HepG2 (cell line): ENCODE data around the gene CALML4. TPM values are rescaled to one million over a fixed set of nuclear protein-coding genes. Genes with fewer than 3 reads are reported as not detected.

Experiments
- ARHGAP35 ChIP-seq: sonication (generic); formaldehyde crosslinking; IDR thresholded peaks from 2 replicates; pipeline ENCODE4 v1.9.0; 2022; ENCODE audit warnings: mild to moderate bottlenecking, inconsistent platforms, moderate library complexity, missing genetic modification reagents, borderline replicate concordance
- BHLHE40 ChIP-seq: IDR thresholded peaks from 2 replicates; pipeline ENCODE4 v1.6.1; 2011; ENCODE audit warnings: low read length, improper control_type of control experiment
- CBFB ChIP-seq: sonication (generic); formaldehyde crosslinking; IDR thresholded peaks from 2 replicates; pipeline ENCODE4 v1.4.0; 2020; ENCODE audit warnings: missing genetic modification reagents
- EED ChIP-seq: sonication (generic); formaldehyde crosslinking; IDR thresholded peaks from 2 replicates; pipeline ENCODE4 v1.5.0; 2020; ENCODE audit warnings: mild to moderate bottlenecking, missing genetic modification reagents
- HNRNPUL1 ChIP-seq: fragments of 200-400 bp; formaldehyde crosslinking; IDR thresholded peaks from 2 replicates; pipeline ENCODE4 v1.6.1; 2017; ENCODE audit warnings: low read depth, mild to moderate bottlenecking, low read length, moderate library complexity
- NFIC ChIP-seq: IDR thresholded peaks from 2 replicates; pipeline ENCODE4 v1.6.1; 2012; ENCODE audit warnings: mild to moderate bottlenecking, low read length, inconsistent platforms
- RARA ChIP-seq: IDR thresholded peaks from 2 replicates; pipeline ENCODE4 v1.6.1; 2016; ENCODE audit warnings: missing genetic modification reagents, missing compliant biosample characterization
- RFX3 ChIP-seq: IDR thresholded peaks from 2 replicates; pipeline ENCODE4 v1.6.1; 2016; ENCODE audit warnings: missing biosample characterization, missing genetic modification reagents
- RFXAP ChIP-seq: sonication (generic); formaldehyde crosslinking; IDR thresholded peaks from 2 replicates; pipeline ENCODE4 v1.4.0; 2020; ENCODE audit warnings: missing genetic modification reagents, borderline replicate concordance
- SIX1 ChIP-seq: sonication (generic); formaldehyde crosslinking; IDR thresholded peaks from 2 replicates; pipeline ENCODE4 v1.4.0; 2020; ENCODE audit warnings: missing genetic modification reagents, borderline replicate concordance
- SIX4 ChIP-seq: sonication (generic); formaldehyde crosslinking; IDR thresholded peaks from 2 replicates; pipeline ENCODE4 v1.4.0; 2020; ENCODE audit warnings: missing genetic modification reagents
- SP1 ChIP-seq, 2 experiments: fragments of 450-650 bp in 1 of 2; sonication (generic) in 1 of 2; formaldehyde crosslinking in 1 of 2; IDR thresholded peaks; 2 replicates each; pipeline versions ENCODE4 v1.4.0 to v1.6.1; 2016 to 2020; ENCODE audit warnings: missing genetic modification reagents in 1 of 2
- XBP1 ChIP-seq: sonication (generic); formaldehyde crosslinking; IDR thresholded peaks from 2 replicates; pipeline ENCODE4 v1.5.0; 2020; ENCODE audit warnings: missing genetic modification reagents
- ZC3H13 ChIP-seq: sonication (generic); formaldehyde crosslinking; IDR thresholded peaks from 2 replicates; pipeline ENCODE4 v1.8.1; 2023; ENCODE audit warnings: mild to moderate bottlenecking, missing genetic modification reagents, moderate library complexity
- ZNF12 ChIP-seq: sonication (generic); formaldehyde crosslinking; IDR thresholded peaks from 2 replicates; pipeline ENCODE4 v1.5.0; 2020; ENCODE audit warnings: missing genetic modification reagents
- ZNF230 ChIP-seq: sonication (generic); formaldehyde crosslinking; IDR thresholded peaks from 2 replicates; pipeline ENCODE4 v1.4.0; 2020; ENCODE audit warnings: mild to moderate bottlenecking, missing genetic modification reagents
- ZNF383 ChIP-seq: sonication (generic); formaldehyde crosslinking; IDR thresholded peaks from 2 replicates; pipeline ENCODE4 v1.4.0; 2020; ENCODE audit warnings: missing genetic modification reagents, mild to moderate bottlenecking, borderline replicate concordance
- ZNF468 ChIP-seq: sonication (generic); formaldehyde crosslinking; IDR thresholded peaks from 2 replicates; pipeline ENCODE4 v1.8.0; 2022; ENCODE audit warnings: mild to moderate bottlenecking, moderate library complexity, missing genetic modification reagents
- ZNF558 ChIP-seq: sonication (generic); formaldehyde crosslinking; IDR thresholded peaks from 2 replicates; pipeline ENCODE4 v1.9.0; 2022; ENCODE audit warnings: mild to moderate bottlenecking, missing genetic modification reagents, borderline replicate concordance
- ZNF660 ChIP-seq: sonication (generic); formaldehyde crosslinking; IDR thresholded peaks from 2 replicates; pipeline ENCODE4 v1.5.1; 2020; ENCODE audit warnings: mild to moderate bottlenecking, low read depth, missing genetic modification reagents, borderline replicate concordance
- polyA plus RNA-seq, 8 experiments: library from polyadenylated mRNA; depleted of rRNA in 3 of 8; stranded (reverse) in 7 of 8; unstranded in 1 of 8; fragments of >200 nt; fragmentation: Illumina TruSeq in 4 of 8; extraction: Trizol in 4 of 8; gene quantifications; 2 replicates each; pipeline versions ENCODE4 v1.2.1 to v1.2.3, GENCODE V29; 2011 to 2016; ENCODE audit warnings: low read depth in 4 of 8, missing spikeins in 1 of 8, mixed read lengths in 1 of 8; ENCODE audit not compliant: insufficient read depth in 1 of 8
- total RNA-seq, 5 experiments: library from RNA; depleted of rRNA; stranded (reverse); fragments of >200 nt; fragmentation: Illumina TruSeq; extraction: Trizol; gene quantifications; 2 replicates each; pipeline ENCODE4 v1.2.3, GENCODE V29; 2016; ENCODE audit warnings: low read depth in 1 of 5
- TF ChIP-seq, protein P1 (sequence below): sonication (generic); formaldehyde crosslinking; IDR thresholded peaks from 2 replicates; pipeline ENCODE4 v1.4.0; 2020; ENCODE audit warnings: missing genetic modification reagents
- TF ChIP-seq, protein P2 (sequence below): sonication (generic); formaldehyde crosslinking; IDR thresholded peaks from 2 replicates; pipeline ENCODE4 v1.4.0; 2020; ENCODE audit warnings: low read depth, missing genetic modification reagents
- TF ChIP-seq, protein P3 (sequence below): sonication (generic); formaldehyde crosslinking; IDR thresholded peaks from 2 replicates; pipeline ENCODE4 v1.8.1; 2022; ENCODE audit warnings: low read depth, mild to moderate bottlenecking, missing genetic modification reagents
- TF ChIP-seq, protein P4 (sequence below): IDR thresholded peaks from 2 replicates; pipeline ENCODE4 v1.6.1; 2016; ENCODE audit warnings: low read depth, borderline replicate concordance

The CALML4 gene
- total and polyA plus RNA-seq, 2 of the 13 experiments (the other 11 are each of a cell fraction or from before 2014, with no cell fraction given), result 3.6 to 8.7 TPM

DNA sequence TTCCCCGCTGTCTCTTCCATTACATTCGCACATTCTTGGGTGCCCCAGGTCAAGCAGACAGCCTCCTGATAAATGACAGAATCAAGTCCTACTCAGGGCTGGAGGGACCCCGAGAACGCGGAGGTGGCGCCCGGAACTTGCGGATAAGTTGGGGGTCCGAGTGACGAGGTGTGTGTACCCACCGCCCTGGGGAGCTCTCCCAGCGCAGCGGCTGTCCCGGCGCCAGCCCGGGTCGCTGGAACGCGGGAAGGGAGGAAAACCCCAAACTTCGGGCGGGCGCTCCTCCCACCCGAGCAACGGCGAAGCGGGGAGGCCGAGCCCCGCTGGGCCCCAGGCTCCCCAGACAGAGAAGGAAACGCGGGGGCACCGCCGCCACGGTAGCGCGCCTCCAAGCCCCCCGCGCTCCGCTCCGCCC is 23.8 kb upstream of the CALML4 start (continued):
- TF ChIP-seq ZNF12 (CRISPR knock-in tag), result no peak
- 0 out of 2 replicates have a peak, but pooled peaks have one; percentile 79 for TF ChIP-seq ZNF230 (CRISPR knock-in tag)
- no peak for TF ChIP-seq SIX4 (CRISPR knock-in tag)
- TF ChIP-seq ZNF383 (CRISPR knock-in tag), result no peak
- TF ChIP-seq EED (CRISPR knock-in tag), result no peak; the same call in 1 of the 2 replicates
- no peak; the same call in 1 of the 2 replicates for TF ChIP-seq ARHGAP35 (CRISPR knock-in tag)
- no peak for TF ChIP-seq CBFB (CRISPR knock-in tag)
- no peak for TF ChIP-seq ZNF558
- TF ChIP-seq, protein P1, sequence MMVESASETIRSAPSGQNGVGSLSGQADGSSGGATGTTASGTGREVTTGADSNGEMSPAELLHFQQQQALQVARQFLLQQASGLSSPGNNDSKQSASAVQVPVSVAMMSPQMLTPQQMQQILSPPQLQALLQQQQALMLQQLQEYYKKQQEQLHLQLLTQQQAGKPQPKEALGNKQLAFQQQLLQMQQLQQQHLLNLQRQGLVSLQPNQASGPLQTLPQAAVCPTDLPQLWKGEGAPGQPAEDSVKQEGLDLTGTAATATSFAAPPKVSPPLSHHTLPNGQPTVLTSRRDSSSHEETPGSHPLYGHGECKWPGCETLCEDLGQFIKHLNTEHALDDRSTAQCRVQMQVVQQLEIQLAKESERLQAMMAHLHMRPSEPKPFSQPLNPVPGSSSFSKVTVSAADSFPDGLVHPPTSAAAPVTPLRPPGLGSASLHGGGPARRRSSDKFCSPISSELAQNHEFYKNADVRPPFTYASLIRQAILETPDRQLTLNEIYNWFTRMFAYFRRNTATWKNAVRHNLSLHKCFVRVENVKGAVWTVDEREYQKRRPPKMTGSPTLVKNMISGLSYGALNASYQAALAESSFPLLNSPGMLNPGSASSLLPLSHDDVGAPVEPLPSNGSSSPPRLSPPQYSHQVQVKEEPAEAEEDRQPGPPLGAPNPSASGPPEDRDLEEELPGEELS (CRISPR knock-in tag), result no peak
- TF ChIP-seq BHLHE40, result no peak
- TF ChIP-seq XBP1 (CRISPR knock-in tag), result no peak
- TF ChIP-seq RFX3, result no peak
- TF ChIP-seq ZNF660, result no peak
- TF ChIP-seq, protein P2, sequence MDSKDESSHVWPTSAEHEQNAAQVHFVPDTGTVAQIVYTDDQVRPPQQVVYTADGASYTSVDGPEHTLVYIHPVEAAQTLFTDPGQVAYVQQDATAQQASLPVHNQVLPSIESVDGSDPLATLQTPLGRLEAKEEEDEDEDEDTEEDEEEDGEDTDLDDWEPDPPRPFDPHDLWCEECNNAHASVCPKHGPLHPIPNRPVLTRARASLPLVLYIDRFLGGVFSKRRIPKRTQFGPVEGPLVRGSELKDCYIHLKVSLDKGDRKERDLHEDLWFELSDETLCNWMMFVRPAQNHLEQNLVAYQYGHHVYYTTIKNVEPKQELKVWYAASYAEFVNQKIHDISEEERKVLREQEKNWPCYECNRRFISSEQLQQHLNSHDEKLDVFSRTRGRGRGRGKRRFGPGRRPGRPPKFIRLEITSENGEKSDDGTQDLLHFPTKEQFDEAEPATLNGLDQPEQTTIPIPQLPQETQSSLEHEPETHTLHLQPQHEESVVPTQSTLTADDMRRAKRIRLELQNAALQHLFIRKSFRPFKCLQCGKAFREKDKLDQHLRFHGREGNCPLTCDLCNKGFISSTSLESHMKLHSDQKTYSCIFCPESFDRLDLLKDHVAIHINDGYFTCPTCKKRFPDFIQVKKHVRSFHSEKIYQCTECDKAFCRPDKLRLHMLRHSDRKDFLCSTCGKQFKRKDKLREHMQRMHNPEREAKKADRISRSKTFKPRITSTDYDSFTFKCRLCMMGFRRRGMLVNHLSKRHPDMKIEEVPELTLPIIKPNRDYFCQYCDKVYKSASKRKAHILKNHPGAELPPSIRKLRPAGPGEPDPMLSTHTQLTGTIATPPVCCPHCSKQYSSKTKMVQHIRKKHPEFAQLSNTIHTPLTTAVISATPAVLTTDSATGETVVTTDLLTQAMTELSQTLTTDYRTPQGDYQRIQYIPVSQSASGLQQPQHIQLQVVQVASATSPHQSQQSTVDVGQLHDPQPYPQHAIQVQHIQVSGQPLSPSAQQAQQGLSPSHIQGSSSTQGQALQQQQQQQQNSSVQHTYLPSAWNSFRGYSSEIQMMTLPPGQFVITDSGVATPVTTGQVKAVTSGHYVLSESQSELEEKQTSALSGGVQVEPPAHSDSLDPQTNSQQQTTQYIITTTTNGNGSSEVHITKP (CRISPR knock-in tag), result no peak
- no peak for TF ChIP-seq SIX1 (CRISPR knock-in tag)
- TF ChIP-seq, protein P3, sequence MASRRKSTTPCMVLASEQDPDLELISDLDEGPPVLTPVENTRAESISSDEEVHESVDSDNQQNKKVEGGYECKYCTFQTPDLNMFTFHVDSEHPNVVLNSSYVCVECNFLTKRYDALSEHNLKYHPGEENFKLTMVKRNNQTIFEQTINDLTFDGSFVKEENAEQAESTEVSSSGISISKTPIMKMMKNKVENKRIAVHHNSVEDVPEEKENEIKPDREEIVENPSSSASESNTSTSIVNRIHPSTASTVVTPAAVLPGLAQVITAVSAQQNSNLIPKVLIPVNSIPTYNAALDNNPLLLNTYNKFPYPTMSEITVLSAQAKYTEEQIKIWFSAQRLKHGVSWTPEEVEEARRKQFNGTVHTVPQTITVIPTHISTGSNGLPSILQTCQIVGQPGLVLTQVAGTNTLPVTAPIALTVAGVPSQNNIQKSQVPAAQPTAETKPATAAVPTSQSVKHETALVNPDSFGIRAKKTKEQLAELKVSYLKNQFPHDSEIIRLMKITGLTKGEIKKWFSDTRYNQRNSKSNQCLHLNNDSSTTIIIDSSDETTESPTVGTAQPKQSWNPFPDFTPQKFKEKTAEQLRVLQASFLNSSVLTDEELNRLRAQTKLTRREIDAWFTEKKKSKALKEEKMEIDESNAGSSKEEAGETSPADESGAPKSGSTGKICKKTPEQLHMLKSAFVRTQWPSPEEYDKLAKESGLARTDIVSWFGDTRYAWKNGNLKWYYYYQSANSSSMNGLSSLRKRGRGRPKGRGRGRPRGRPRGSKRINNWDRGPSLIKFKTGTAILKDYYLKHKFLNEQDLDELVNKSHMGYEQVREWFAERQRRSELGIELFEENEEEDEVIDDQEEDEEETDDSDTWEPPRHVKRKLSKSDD (CRISPR knock-in tag), result no peak
- no peak for TF ChIP-seq HNRNPUL1
- no peak for TF ChIP-seq ZNF468 (CRISPR knock-in tag)
- no peak for TF ChIP-seq SP1 (IDR thresholded peaks at IDR 0.05)
- TF ChIP-seq SP1 (CRISPR knock-in tag; IDR thresholded peaks at IDR 0.05), result no peak
- TF ChIP-seq ZC3H13 (CRISPR knock-in tag), result no peak; the same call in 1 of the 2 replicates
- TF ChIP-seq RARA (CRISPR knock-in tag), result no peak
- no peak for TF ChIP-seq NFIC
- no peak for TF ChIP-seq RFXAP (CRISPR knock-in tag)
- TF ChIP-seq, protein P4, sequence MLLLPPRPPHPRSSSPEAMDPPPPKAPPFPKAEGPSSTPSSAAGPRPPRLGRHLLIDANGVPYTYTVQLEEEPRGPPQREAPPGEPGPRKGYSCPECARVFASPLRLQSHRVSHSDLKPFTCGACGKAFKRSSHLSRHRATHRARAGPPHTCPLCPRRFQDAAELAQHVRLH, result no peak
